BLaER1 (cell line): Measurements from ENCODE around the gene RAB43.
"Not testable (repeated sequence)": the region's sequence is repeated elsewhere in the genome, so short reads cannot be mapped to it uniquely, and the experiment has no call there.

Experiments used
- H3K27ac ChIP-seq: shearing (Covaris generic); formaldehyde crosslinking; 2 replicates; pipeline ENCODE4 v1.8.1; 2022
- H3K27me3 ChIP-seq: shearing (Covaris generic); formaldehyde crosslinking; 2 replicates; pipeline ENCODE4 v1.8.1; 2022
- H3K36me3 ChIP-seq: shearing (Covaris generic); formaldehyde crosslinking; 2 replicates; pipeline ENCODE4 v1.8.1; 2022
- H3K4me1 ChIP-seq: shearing (Covaris generic); formaldehyde crosslinking; 2 replicates; pipeline ENCODE4 v1.8.1; 2022
- H3K4me2 ChIP-seq: shearing (Covaris generic); formaldehyde crosslinking; 2 replicates; pipeline ENCODE4 v1.8.1; 2022
- H3K4me3 ChIP-seq: shearing (Covaris generic); formaldehyde crosslinking; 2 replicates; pipeline ENCODE4 v1.8.1; 2022
- H3K9ac ChIP-seq: shearing (Covaris generic); formaldehyde crosslinking; 2 replicates; pipeline ENCODE4 v1.8.1; 2022
- H3K9me3 ChIP-seq: shearing (Covaris generic); formaldehyde crosslinking; 2 replicates; pipeline ENCODE4 v1.8.1; 2022
- H4K20me1 ChIP-seq: shearing (Covaris generic); formaldehyde crosslinking; 2 replicates; pipeline ENCODE4 v1.8.1; 2022
- Cebpa-rat ChIP-seq: shearing (Covaris generic); IDR thresholded peaks from 2 replicates; pipeline ENCODE4 v1.8.1; 2022

RAB43 gene

GRCh38 chr3:129081503-129081902 is 40.1 kb downstream of the RAB43 start:
- Histone ChIP-seq H3K27ac (peak overlapping the region; percentile 44; the same call in 1 of the 2 replicates), H3K4me3 (no peak overlapping the region), H3K4me2 (no peak overlapping the region), H3K27me3 (no peaks in the 10 kb centered on the region), H3K9ac (no peak overlapping the region), H3K4me1 (peaks cover 17% of the 10 kb centered on the region), H3K36me3 (0 out of 2 replicates have a peak, but pooled peaks cover under 1% of the 10 kb centered on the region), H4K20me1 (no peaks in the 10 kb centered on the region), H3K9me3 (no peaks in the 10 kb centered on the region)
- no peak for TF ChIP-seq Cebpa-rat

GRCh38 chr3:129078510-129078909 is 43.1 kb downstream of the RAB43 start:
- no peak for TF ChIP-seq Cebpa-rat
- Histone ChIP-seq H3K27ac (no peak overlapping the region), H3K4me3 (no peak overlapping the region), H3K36me3 (no peaks in the 10 kb centered on the region), H4K20me1 (no peaks in the 10 kb centered on the region), H3K27me3 (no peaks in the 10 kb centered on the region), H3K9ac (no peak overlapping the region), H3K9me3 (no peaks in the 10 kb centered on the region), H3K4me1 (no peaks in the 10 kb centered on the region; the same call in 1 of the 2 replicates), H3K4me2 (no peak overlapping the region)

GRCh38 chr3:129077222-129077621 is 44.4 kb downstream of the RAB43 start:
- H3K27ac ChIP-seq, result no peak overlapping the region
- no peaks in the 10 kb centered on the region for H3K27me3 ChIP-seq
- H3K9ac ChIP-seq, result no peak overlapping the region
- H4K20me1 ChIP-seq, result no peaks in the 10 kb centered on the region
- no peak overlapping the region for H3K4me3 ChIP-seq
- 0 out of 2 replicates have a peak, but pooled peaks cover 4% of the 10 kb centered on the region for H3K36me3 ChIP-seq
- no peaks in the 10 kb centered on the region for H3K9me3 ChIP-seq
- H3K4me2 ChIP-seq, result no peak overlapping the region
- no peaks in the 10 kb centered on the region; the same call in 1 of the 2 replicates for H3K4me1 ChIP-seq
- TF ChIP-seq Cebpa-rat, result no peak

GRCh38 chr3:129070086-129070885 is 51.3 kb downstream of the RAB43 start:
- Histone ChIP-seq H3K27ac (peak overlapping the region; percentile 82), H4K20me1 (no peaks in the 10 kb centered on the region), H3K4me1 (peaks cover 66% of the 10 kb centered on the region), H3K36me3 (0 out of 2 replicates have a peak, but pooled peaks cover 4% of the 10 kb centered on the region), H3K9me3 (peaks cover 8% of the 10 kb centered on the region; the same call in 1 of the 2 replicates), H3K4me3 (peak overlapping the region; percentile 31), H3K4me2 (peak overlapping the region; percentile 97), H3K27me3 (no peaks in the 10 kb centered on the region), H3K9ac (peak overlapping the region; percentile 53)
- TF ChIP-seq Cebpa-rat, result no peak

DNA sequence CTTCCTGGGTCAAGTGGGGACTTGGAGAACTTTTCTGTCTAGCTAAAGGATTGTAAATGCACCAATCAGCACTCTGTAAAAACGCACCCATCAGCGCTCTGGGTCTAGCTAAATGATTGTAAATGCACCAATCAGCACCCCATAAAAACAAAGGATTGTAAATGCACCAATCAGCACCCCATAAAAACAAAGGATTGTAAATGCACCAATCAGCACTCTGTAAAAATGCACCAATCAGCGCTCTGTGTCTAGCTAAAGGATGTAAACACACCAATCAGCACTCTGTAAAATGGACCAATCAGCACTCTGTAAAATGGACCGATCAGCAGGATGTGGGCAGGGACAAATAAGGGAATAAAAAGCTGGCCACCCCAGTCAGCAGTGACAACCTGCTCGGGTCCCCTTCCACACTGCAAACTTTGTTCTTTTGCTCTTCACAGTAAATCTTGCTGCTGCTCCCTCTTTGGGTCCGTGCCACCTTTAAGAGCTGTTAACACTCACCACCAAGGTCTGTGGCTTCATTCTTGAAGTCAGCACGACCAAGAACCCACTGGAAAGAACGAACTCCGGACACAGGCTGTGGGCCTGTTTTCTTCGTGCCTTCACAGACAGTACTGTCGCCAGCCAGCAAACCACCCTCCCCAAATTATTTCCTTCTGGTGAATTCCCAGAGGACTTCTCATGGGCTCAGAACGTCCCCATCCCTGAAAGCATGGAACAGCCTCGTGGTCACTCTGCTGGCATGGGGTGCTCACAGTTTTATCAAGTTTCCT is 52.1 kb downstream of the RAB43 start:
- Histone ChIP-seq H3K4me3 (peak overlapping the region; percentile 31), H3K4me2 (peak overlapping the region; percentile 97), H3K9ac (peak overlapping the region; percentile 53), H3K4me1 (peaks cover 74% of the 10 kb centered on the region), H3K27ac (peak overlapping the region; percentile 85)
- H4K20me1 ChIP-seq, H3K9me3 ChIP-seq, H3K36me3 ChIP-seq, H3K27me3 ChIP-seq: not testable (repeated sequence)

DNA sequence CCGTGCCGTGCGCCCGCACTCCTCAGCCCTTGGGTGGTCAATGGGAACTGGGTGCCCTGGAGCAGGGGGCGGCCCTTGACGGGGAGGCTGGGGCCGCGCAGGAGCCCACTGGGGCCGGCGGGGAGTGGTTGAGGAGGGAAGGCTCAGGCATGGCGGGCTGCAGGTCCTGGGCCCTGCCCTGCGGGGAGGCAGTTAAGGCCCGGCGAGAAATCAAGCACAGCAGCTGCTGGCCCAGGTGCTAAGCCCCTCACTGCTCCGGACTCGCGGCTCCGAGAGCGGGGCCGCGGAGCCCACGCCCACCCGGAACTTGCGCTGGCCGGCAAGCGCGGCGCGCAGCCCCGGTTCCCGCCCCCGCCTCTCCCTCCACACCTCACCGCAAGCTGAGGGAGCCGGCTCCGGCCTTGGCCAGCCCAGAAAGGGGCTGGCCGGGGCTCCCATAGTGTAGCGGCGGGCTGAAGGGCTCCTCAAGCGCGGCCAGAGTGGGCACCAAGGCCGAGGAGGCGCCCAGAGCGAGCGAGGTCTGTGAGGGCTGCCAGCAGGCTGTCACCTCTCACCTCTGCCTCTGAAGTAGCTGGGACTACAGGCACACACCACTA is 53.2 kb downstream of the RAB43 start:
- no peaks in the 10 kb centered on the region for H3K27me3 ChIP-seq
- peaks cover 8% of the 10 kb centered on the region; the same call in 1 of the 2 replicates for H3K9me3 ChIP-seq
- no peak for TF ChIP-seq Cebpa-rat
- 0 out of 2 replicates have a peak, but pooled peaks cover 4% of the 10 kb centered on the region for H3K36me3 ChIP-seq
- H3K9ac ChIP-seq, result peak overlapping the region; percentile 44
- peak overlapping the region; percentile 56 for H3K4me3 ChIP-seq
- H3K4me2 ChIP-seq, result peak overlapping the region; percentile 97
- H3K4me1 ChIP-seq, result peaks cover 85% of the 10 kb centered on the region
- H4K20me1 ChIP-seq, result no peaks in the 10 kb centered on the region
- H3K27ac ChIP-seq, result peak overlapping the region; percentile 85

DNA sequence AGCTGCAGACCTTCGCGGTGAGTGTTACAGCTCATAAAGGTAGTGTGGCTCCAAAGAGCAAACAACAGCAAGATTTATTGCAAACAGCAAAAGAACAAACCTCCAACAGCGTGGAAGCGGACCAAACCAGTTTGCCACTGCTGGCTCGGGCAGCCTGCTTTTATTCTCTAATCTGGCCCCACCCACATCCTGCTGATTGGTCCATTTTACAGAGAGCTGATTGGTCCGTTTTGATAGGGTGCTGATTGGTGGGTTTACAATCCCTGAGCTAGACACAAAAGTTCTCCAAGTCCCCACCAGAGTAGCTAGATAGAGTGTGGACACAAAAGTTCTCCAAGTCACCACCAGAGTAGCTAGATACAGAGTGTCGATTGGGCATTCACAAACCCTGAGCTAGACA is 53.9 kb downstream of the RAB43 start:
- H3K27me3 ChIP-seq, H3K36me3 ChIP-seq, H4K20me1 ChIP-seq, H3K9me3 ChIP-seq: not testable (repeated sequence)
- H3K27ac ChIP-seq, result peak overlapping the region; percentile 85
- peak overlapping the region; percentile 56; the same call in 1 of the 2 replicates for H3K4me3 ChIP-seq
- H3K4me1 ChIP-seq, result peaks cover 92% of the 10 kb centered on the region
- peak overlapping the region; percentile 44 for H3K9ac ChIP-seq
- peak overlapping the region; percentile 97 for H3K4me2 ChIP-seq

- Histone ChIP-seq H3K4me1 (peaks cover 100% of the 10 kb centered on the region), H3K9ac (peak overlapping the region; percentile 68; the same call in 1 of the 2 replicates), H3K4me3 (no peak overlapping the region), H3K27me3 (no peaks in the 10 kb centered on the region), H3K4me2 (peak overlapping the region; percentile 97), H4K20me1 (no peaks in the 10 kb centered on the region), H3K9me3 (peaks cover 8% of the 10 kb centered on the region; the same call in 1 of the 2 replicates), H3K36me3 (no peaks in the 10 kb centered on the region), H3K27ac (peak overlapping the region; percentile 70)
- no peak for TF ChIP-seq Cebpa-rat
These were observed 55.9 kb downstream of the RAB43 start for GRCh38 chr3:129065720-129066073.

DNA sequence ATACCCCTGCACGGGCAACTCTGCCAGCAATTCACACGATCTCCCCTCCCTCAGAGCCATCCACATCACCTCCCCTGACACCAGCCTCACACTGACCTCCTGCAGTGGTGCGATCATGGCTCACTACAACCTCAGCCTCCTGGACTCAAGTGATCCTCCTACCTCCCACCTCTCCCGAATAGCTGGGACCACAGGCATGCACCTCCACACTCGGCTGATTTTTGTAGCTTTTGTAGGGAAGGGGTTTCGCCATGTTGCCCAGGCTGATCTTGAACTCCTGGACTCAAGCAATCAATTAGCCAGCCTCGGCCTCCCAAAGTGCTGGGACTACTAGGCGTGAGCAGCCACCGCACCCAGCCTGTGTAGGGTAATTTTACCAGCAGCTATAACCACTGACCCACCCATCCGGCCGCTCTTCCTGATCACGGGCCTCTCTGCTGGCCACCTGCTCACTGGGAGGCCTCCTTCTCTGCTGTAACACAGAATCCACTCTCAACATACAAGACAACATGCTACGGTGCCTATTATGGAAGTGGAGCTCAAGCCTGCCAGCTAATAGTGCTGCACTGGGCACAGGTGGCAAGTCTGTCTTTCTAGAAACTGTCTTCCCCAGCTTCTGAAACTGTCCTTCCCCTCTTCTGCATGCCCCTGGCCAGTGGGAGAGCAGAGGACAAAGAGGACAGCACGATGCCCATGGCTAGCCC is 56.4 kb downstream of the RAB43 start:
- H3K4me2 ChIP-seq, result peak overlapping the region; percentile 97
- no peaks in the 10 kb centered on the region for H3K36me3 ChIP-seq
- peaks cover 8% of the 10 kb centered on the region; the same call in 1 of the 2 replicates for H3K9me3 ChIP-seq
- TF ChIP-seq Cebpa-rat, result no peak
- H3K27ac ChIP-seq, result peak overlapping the region; percentile 70
- peaks cover 100% of the 10 kb centered on the region for H3K4me1 ChIP-seq
- no peaks in the 10 kb centered on the region for H4K20me1 ChIP-seq
- H3K27me3 ChIP-seq, result no peaks in the 10 kb centered on the region
- peak overlapping the region; percentile 15; the same call in 1 of the 2 replicates for H3K9ac ChIP-seq
- no peak overlapping the region for H3K4me3 ChIP-seq
